PC-9 (cell line): ENCODE measurements around the gene SH2D1B. TPM values are rescaled to one million over a fixed set of nuclear protein-coding genes. Genes with fewer than 3 reads are reported as not detected.
"Not testable (repeated sequence)": the region's sequence is repeated elsewhere in the genome, so short reads cannot be mapped to it uniquely, and the experiment has no call there.

Source experiments
- BruUV-seq: library from RNA; stranded (reverse); fragments of 400-500 nt; replicated peaks from 2 replicates; lab custom pipeline; 2021; lab: Mats Ljungman, UMichigan
- CTCF ChIA-PET: fragments of 300-600 bp; sonication (Branson Sonifier 250); formaldehyde crosslinking; loops from one replicate; lab custom pipeline; 2022; ENCODE audit warnings: antibody characterized with exemption; lab: Charles Lee
- POLR2A ChIA-PET: fragments of 300-600 bp; sonication (Branson Sonifier 250); formaldehyde crosslinking; loops from one replicate; lab custom pipeline; 2022; ENCODE audit warnings: antibody characterized with exemption; ENCODE audit not compliant: unreplicated experiment; lab: Charles Lee
- DNase-seq, 2 experiments: peaks; one replicate each; pipeline versions ENCODE4 v3.0.0 to v3.0.0-alpha.2; 2015 to 2022; ENCODE audit warnings: mixed read lengths in 1 of 2
- H2AFZ ChIP-seq: fragments of 200-600 bp; sonication (generic); 2 replicates; pipeline ENCODE4 v1.8.1; 2017; ENCODE audit warnings: antibody characterized with exemption
- H3F3A ChIP-seq: fragments of 200-600 bp; sonication (generic); 2 replicates; pipeline ENCODE4 v1.8.1; 2017; ENCODE audit warnings: antibody characterized with exemption, mild to moderate bottlenecking, low read depth; ENCODE audit not compliant: insufficient read depth
- H3K27ac ChIP-seq: fragments of 200-600 bp; sonication (generic); 2 replicates; pipeline ENCODE4 v1.6.1; 2016; ENCODE audit warnings: mixed run types
- H3K27me3 ChIP-seq: fragments of 200-600 bp; sonication (generic); 2 replicates; pipeline ENCODE4 v1.6.1; 2016; ENCODE audit warnings: low read depth, mixed run types; ENCODE audit not compliant: insufficient read depth
- H3K36me3 ChIP-seq: fragments of 200-600 bp; sonication (generic); 2 replicates; pipeline ENCODE4 v1.6.1; 2016; ENCODE audit warnings: low read depth, mixed run types
- H3K4me1 ChIP-seq: fragments of 200-600 bp; sonication (generic); replicated peaks from 2 replicates; pipeline ENCODE4 v1.6.1; 2016; ENCODE audit warnings: mixed run types; ENCODE audit not compliant: insufficient read depth
- H3K4me2 ChIP-seq: fragments of 200-600 bp; sonication (generic); 2 replicates; pipeline ENCODE4 v1.6.1; 2017; ENCODE audit warnings: mixed run types
- H3K4me3 ChIP-seq: fragments of 200-600 bp; sonication (generic); 2 replicates; pipeline ENCODE4 v1.6.1; 2016; ENCODE audit warnings: mixed run types
- H3K79me2 ChIP-seq: fragments of 200-600 bp; sonication (generic); 2 replicates; pipeline ENCODE4 v1.6.1; 2017; ENCODE audit warnings: low read depth, mixed run types
- H3K9me2 ChIP-seq: fragments of 200-600 bp; sonication (generic); 2 replicates; pipeline ENCODE4 v1.8.1; 2017; ENCODE audit warnings: mild to moderate bottlenecking; ENCODE audit not compliant: insufficient read depth
- H3K9me3 ChIP-seq: fragments of 200-600 bp; sonication (generic); 2 replicates; pipeline ENCODE4 v1.8.1; 2016; ENCODE audit warnings: low read depth; ENCODE audit not compliant: insufficient read depth
- H4K20me1 ChIP-seq: fragments of 200-600 bp; sonication (generic); 2 replicates; pipeline ENCODE4 v1.8.1; 2017; ENCODE audit not compliant: insufficient read depth
- EZH2 ChIP-seq: fragments of 200-600 bp; sonication (generic); IDR thresholded peaks from 2 replicates; pipeline ENCODE4 v1.8.0; 2017; ENCODE audit warnings: antibody characterized with exemption, low read depth
- intact Hi-C: fragments of 100-400 bp; cut with micrococcal nuclease; formaldehyde crosslinking; loops from one replicate; pipeline ENCODE4 v1.10.0; 2022; ENCODE audit not compliant: unreplicated experiment
- total RNA-seq: library from RNA; stranded (reverse); gene quantifications from 2 replicates; pipeline ENCODE4 v1.2.3, GENCODE V29; 2021
- TF ChIP-seq, protein P1 (sequence below): fragments of 200-600 bp; sonication (generic); conservative IDR thresholded peaks from 2 replicates; pipeline ENCODE4 v1.6.1; 2017; ENCODE audit warnings: mixed run types, antibody characterized with exemption, mild to moderate bottlenecking, moderate library complexity

The SH2D1B gene
- total RNA-seq, 1 experiment from 2014 or later = not detected

DNA sequence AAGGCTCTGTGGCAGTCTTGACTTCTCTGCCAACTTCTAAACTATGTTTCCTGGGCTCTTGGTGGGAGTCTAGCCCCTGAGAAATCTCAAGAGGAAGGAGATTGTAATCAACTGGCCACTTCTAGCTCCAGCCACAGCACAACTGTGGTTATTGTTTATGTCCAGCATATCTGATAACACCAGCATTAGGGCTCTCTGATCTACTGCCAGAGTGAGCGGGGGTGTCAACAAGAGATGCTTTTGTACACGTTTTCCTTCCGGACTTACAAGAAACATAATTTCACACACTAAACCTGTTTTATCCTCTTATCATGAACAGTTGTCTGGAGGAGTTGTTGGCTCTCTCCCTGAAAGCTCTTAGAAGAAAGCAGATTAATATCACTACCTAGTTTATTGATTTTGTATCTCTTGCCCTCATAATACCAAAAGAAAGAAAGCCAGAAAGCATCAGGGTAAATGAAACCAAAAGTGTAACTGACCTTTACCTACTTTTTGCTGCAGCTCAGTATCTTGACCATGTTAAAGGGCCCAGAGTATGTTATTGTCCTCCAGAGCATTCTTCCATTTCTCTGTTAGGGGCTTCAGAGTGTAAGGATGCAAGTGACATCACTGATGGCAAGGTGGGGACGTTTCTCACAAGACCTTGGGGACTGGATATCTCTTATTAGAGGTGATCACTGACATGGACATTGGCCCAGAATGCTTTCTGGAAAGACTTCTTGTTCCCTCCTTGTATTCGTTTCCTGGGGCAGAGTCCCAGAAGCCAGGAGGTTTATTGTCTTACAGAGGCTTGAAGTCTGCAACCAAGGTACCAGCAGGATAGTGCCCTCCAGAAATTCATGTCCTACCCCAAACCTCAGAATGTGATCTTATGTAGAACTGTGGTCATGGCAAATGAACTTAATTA lies 9.6 kb upstream of the SH2D1B start:
- intact Hi-C loops = no loop called here
- no peak overlapping the region for H3K4me2 ChIP-seq
- no peak for TF ChIP-seq EZH2
- TF ChIP-seq, protein P1, sequence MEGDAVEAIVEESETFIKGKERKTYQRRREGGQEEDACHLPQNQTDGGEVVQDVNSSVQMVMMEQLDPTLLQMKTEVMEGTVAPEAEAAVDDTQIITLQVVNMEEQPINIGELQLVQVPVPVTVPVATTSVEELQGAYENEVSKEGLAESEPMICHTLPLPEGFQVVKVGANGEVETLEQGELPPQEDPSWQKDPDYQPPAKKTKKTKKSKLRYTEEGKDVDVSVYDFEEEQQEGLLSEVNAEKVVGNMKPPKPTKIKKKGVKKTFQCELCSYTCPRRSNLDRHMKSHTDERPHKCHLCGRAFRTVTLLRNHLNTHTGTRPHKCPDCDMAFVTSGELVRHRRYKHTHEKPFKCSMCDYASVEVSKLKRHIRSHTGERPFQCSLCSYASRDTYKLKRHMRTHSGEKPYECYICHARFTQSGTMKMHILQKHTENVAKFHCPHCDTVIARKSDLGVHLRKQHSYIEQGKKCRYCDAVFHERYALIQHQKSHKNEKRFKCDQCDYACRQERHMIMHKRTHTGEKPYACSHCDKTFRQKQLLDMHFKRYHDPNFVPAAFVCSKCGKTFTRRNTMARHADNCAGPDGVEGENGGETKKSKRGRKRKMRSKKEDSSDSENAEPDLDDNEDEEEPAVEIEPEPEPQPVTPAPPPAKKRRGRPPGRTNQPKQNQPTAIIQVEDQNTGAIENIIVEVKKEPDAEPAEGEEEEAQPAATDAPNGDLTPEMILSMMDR = no peak

DNA sequence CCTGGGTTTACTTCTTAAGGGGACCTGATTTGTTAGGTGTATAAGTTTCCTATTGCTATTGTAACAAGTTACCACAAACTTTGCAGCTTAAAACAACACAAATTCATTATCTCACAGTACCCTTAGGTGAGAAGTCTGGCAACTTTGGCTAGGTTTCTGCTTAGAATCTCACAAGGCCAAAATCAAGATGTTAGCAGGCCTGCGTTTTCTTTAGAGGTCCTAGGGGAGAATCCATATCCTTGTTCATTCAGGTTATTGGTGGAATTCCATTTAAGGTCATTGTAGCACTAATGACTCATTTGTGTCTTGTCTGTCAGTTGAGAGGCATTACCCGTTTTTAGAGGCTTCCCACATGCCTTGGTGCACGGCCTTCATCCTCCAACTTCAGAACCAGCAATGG lies 8.2 kb upstream of the SH2D1B start:
- ChIA-PET POLR2A (interaction anchor here (0.7 kb wide), 1 partner anchor 48 kb away, joined by 3 read pairs; no protein-coding TSS in a partner anchor), CTCF (no interaction called here)
- intact Hi-C loops = no loop called here
- TF ChIP-seq, protein P1 = no peak
- TF ChIP-seq EZH2 = no peak
- Histone ChIP-seq H3K4me2 (no peak overlapping the region), H3F3A (no peaks in the 10 kb centered on the region), H3K27me3 (no peaks in the 10 kb centered on the region), H3K4me1 (peaks cover 17% of the 10 kb centered on the region), H2AFZ (no peak overlapping the region), H3K79me2 (no peaks in the 10 kb centered on the region), H4K20me1 (no peaks in the 10 kb centered on the region), H3K4me3 (no peak overlapping the region), H3K36me3 (no peaks in the 10 kb centered on the region), H3K27ac (no peak overlapping the region), H3K9me3 (no peaks in the 10 kb centered on the region), H3K9me2 (no peaks in the 10 kb centered on the region)
- BruUV-seq = no TSS peak
- no peak for DNase-seq

More for the DNA sequence above, 9.6 kb upstream of the SH2D1B start:
- H3K27ac ChIP-seq = no peak overlapping the region
- H2AFZ ChIP-seq = no peak overlapping the region
- H3K79me2 ChIP-seq = no peaks in the 10 kb centered on the region
- ChIA-PET POLR2A (no interaction called here), CTCF (no interaction called here)
- no TSS peak for BruUV-seq
- no peaks in the 10 kb centered on the region for H3K9me2 ChIP-seq
- no peaks in the 10 kb centered on the region for H3K9me3 ChIP-seq
- no peak overlapping the region for H3K4me3 ChIP-seq
- no peaks in the 10 kb centered on the region for H3K36me3 ChIP-seq
- H3K4me1 ChIP-seq = peaks cover 17% of the 10 kb centered on the region
- no peaks in the 10 kb centered on the region for H4K20me1 ChIP-seq
- H3K27me3 ChIP-seq = no peaks in the 10 kb centered on the region
- H3F3A ChIP-seq = no peaks in the 10 kb centered on the region
- DNase-seq = no peak

DNA sequence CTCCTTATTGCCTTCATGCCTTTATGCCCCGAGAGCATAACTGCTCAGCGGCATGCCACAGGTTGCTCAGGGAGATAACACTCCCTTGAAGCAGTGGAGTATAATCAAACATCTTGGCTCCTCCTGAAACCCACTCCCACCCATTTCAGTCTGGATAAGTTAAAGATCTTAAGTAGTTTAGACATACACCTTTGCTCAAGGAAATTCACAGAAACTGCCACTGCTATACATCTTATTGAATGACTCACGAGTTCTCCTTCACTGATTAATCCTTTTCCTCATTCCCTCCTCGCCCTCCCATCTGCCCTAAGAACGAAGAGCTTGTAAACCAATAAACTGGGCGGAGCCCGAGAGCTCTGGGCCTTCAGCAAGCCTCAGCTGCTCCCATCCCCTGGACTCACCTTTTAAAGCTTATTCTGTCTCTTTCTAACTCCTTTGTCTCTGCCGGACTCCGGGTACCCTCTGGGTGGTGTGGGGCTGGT lies 7.6 kb upstream of the SH2D1B start:
- H3K4me3 ChIP-seq, H3K27me3 ChIP-seq, H4K20me1 ChIP-seq, H2AFZ ChIP-seq, H3K79me2 ChIP-seq, CTCF ChIA-PET, intact Hi-C loops, H3K9me2 ChIP-seq, H3F3A ChIP-seq, H3K9me3 ChIP-seq, BruUV-seq, H3K36me3 ChIP-seq: not testable (repeated sequence)
- Histone ChIP-seq H3K4me1 (peaks cover 17% of the 10 kb centered on the region), H3K4me2 (peak overlapping the region; percentile 9; the same call in 1 of the 2 replicates), H3K27ac (peak overlapping the region; percentile 33; the same call in 1 of the 2 replicates)
- DNase-seq = peak; percentile 10 to 80
- POLR2A ChIA-PET = interaction anchor here (0.7 kb wide), 1 partner anchor 47 kb away, joined by 3 read pairs; no protein-coding TSS in a partner anchor

DNA sequence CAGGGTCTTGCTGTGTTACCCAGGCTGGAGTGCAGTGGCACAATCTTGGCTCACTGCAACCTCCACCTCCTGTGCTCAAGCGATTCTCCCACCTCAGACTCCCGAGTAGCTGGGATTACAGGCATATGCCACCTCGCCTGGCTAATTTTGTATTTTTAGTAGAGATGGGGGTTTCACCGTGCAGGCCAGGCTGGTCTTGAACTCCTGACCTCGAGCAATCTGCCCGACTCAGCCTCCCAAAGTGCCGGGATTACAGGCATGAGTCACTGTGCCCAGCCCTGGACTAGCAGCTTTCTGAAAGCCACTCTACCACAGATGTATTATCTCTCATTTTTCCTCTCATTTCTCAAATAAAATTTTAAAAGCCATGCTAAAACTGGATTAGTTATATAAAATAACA lies 6.6 kb upstream of the SH2D1B start:
- H3K4me3 ChIP-seq, H3F3A ChIP-seq, DNase-seq, H4K20me1 ChIP-seq, intact Hi-C loops, BruUV-seq, H3K36me3 ChIP-seq, H2AFZ ChIP-seq, H3K9me3 ChIP-seq, H3K27me3 ChIP-seq, H3K79me2 ChIP-seq, CTCF ChIA-PET, POLR2A ChIA-PET, H3K9me2 ChIP-seq, H3K4me2 ChIP-seq, H3K27ac ChIP-seq: not testable (repeated sequence)
- peaks cover 17% of the 10 kb centered on the region for H3K4me1 ChIP-seq
